OCI-LY1 (cell line): ENCODE results near the gene LRFN2.

Experiments used
- H2AFZ ChIP-seq: fragments of 200-600 bp; sonication (generic), shearing (Covaris generic); 2 replicates; pipeline ENCODE4 v1.6.0; 2014; ENCODE audit warnings: antibody characterized with exemption, mild to moderate bottlenecking, low read length
- H3F3A ChIP-seq: fragments of 200-600 bp; sonication (generic), shearing (Covaris generic); 2 replicates; pipeline ENCODE4 v1.6.0; 2014; ENCODE audit warnings: mild to moderate bottlenecking, antibody characterized with exemption, low read length, moderate library complexity; ENCODE audit not compliant: insufficient read depth
- H3K27ac ChIP-seq: fragments of 200-600 bp; sonication (generic); 2 replicates; pipeline ENCODE4 v1.5.1; 2014; ENCODE audit warnings: low read length, mixed run types, mild to moderate bottlenecking, low read depth; ENCODE audit not compliant: poor library complexity, severe bottlenecking
- H3K27me3 ChIP-seq: fragments of 200-600 bp; sonication (generic); 2 replicates; pipeline ENCODE4 v1.6.0; 2014; ENCODE audit warnings: antibody characterized with exemption, mild to moderate bottlenecking, low read length, moderate library complexity; ENCODE audit not compliant: insufficient read depth
- H3K36me3 ChIP-seq: fragments of 200-600 bp; sonication (generic); 2 replicates; pipeline ENCODE4 v1.6.1; 2014; ENCODE audit warnings: mild to moderate bottlenecking, antibody characterized with exemption, low read length, moderate library complexity, mixed read lengths; ENCODE audit not compliant: insufficient read depth
- H3K4me1 ChIP-seq: fragments of 200-600 bp; sonication (generic); 2 replicates; pipeline ENCODE4 v1.5.1; 2014; ENCODE audit warnings: mild to moderate bottlenecking, low read length, moderate library complexity; ENCODE audit not compliant: insufficient read depth, severe bottlenecking
- H3K4me2 ChIP-seq: fragments of 200-600 bp; sonication (generic), shearing (Covaris generic); 2 replicates; pipeline ENCODE4 v1.6.1; 2014; ENCODE audit warnings: low read length
- H3K4me3 ChIP-seq: fragments of 200-600 bp; sonication (generic); 2 replicates; pipeline ENCODE4 v1.5.1; 2014; ENCODE audit warnings: low read length, low read depth, mild to moderate bottlenecking, mixed read lengths; ENCODE audit not compliant: poor library complexity, severe bottlenecking
- H3K79me2 ChIP-seq: fragments of 200-600 bp; shearing (Covaris generic); 2 replicates; pipeline ENCODE4 v1.6.1; 2016; ENCODE audit warnings: mixed run types, low read length, mixed read lengths; ENCODE audit not compliant: insufficient read depth
- H3K9ac ChIP-seq: fragments of 200-600 bp; sonication (generic), shearing (Covaris generic); 2 replicates; pipeline ENCODE4 v1.6.1; 2014; ENCODE audit warnings: mild to moderate bottlenecking, low read length, mixed read lengths
- H3K9me2 ChIP-seq: fragments of 200-600 bp; sonication (generic), shearing (Covaris generic); 2 replicates; pipeline ENCODE4 v1.6.1; 2014; ENCODE audit warnings: low read depth, mild to moderate bottlenecking, low read length, mixed read lengths
- H3K9me3 ChIP-seq: fragments of 200-600 bp; shearing (Covaris generic); 2 replicates; pipeline ENCODE4 v1.6.1; 2014; ENCODE audit warnings: low read length, mixed read lengths
- H4K20me1 ChIP-seq: fragments of 200-600 bp; sonication (generic), shearing (Covaris generic); 2 replicates; pipeline ENCODE4 v1.6.0; 2016; ENCODE audit warnings: mild to moderate bottlenecking, low read length; ENCODE audit not compliant: insufficient read depth
- EZH2 ChIP-seq: fragments of 200-600 bp; sonication (generic), shearing (Covaris generic); IDR thresholded peaks from 2 replicates; pipeline ENCODE4 v1.8.0; 2017; ENCODE audit warnings: borderline replicate concordance, mixed run types, mild to moderate bottlenecking, antibody characterized with exemption, low read length, moderate library complexity, mixed read lengths
- TF ChIP-seq, protein P1 (sequence below): fragments of 200-600 bp; sonication (generic), shearing (Covaris generic); IDR thresholded peaks from 2 replicates; pipeline ENCODE4 v1.5.1; 2017; ENCODE audit warnings: mild to moderate bottlenecking, antibody characterized with exemption, low read length, moderate library complexity, mixed read lengths

The LRFN2 gene

DNA sequence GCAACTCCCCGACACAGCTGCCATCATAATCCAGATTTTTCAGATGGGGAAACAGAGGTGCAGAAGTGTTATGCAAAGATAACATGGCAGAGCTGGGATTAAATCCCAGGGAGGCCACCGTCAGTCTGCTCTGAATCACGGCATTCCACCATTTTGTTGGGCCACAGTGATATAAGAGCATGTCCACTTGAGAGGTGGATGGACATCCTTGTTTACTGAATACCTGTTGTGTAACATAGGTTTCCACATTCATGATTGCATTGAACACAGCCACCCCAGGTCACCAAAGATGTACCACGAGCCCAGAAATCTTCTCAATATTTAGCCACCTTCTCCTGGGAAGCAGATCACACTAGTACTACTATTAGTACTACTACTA, 191.5 kb downstream of the LRFN2 start:
- no peaks in the 10 kb centered on the region for H3K79me2 ChIP-seq
- no peak overlapping the region for H3K4me3 ChIP-seq
- no peaks in the 10 kb centered on the region for H3K36me3 ChIP-seq
- H2AFZ ChIP-seq = no peak overlapping the region
- no peaks in the 10 kb centered on the region for H3K9me3 ChIP-seq
- H4K20me1 ChIP-seq = no peaks in the 10 kb centered on the region
- no peaks in the 10 kb centered on the region for H3F3A ChIP-seq
- no peaks in the 10 kb centered on the region for H3K27me3 ChIP-seq
- H3K4me2 ChIP-seq = no peak overlapping the region
- no peak overlapping the region for H3K27ac ChIP-seq
- H3K9ac ChIP-seq = no peak overlapping the region
- no peaks in the 10 kb centered on the region for H3K9me2 ChIP-seq
- TF ChIP-seq, protein P1, sequence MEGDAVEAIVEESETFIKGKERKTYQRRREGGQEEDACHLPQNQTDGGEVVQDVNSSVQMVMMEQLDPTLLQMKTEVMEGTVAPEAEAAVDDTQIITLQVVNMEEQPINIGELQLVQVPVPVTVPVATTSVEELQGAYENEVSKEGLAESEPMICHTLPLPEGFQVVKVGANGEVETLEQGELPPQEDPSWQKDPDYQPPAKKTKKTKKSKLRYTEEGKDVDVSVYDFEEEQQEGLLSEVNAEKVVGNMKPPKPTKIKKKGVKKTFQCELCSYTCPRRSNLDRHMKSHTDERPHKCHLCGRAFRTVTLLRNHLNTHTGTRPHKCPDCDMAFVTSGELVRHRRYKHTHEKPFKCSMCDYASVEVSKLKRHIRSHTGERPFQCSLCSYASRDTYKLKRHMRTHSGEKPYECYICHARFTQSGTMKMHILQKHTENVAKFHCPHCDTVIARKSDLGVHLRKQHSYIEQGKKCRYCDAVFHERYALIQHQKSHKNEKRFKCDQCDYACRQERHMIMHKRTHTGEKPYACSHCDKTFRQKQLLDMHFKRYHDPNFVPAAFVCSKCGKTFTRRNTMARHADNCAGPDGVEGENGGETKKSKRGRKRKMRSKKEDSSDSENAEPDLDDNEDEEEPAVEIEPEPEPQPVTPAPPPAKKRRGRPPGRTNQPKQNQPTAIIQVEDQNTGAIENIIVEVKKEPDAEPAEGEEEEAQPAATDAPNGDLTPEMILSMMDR = no peak
- no peak for TF ChIP-seq EZH2
- no peaks in the 10 kb centered on the region for H3K4me1 ChIP-seq

DNA sequence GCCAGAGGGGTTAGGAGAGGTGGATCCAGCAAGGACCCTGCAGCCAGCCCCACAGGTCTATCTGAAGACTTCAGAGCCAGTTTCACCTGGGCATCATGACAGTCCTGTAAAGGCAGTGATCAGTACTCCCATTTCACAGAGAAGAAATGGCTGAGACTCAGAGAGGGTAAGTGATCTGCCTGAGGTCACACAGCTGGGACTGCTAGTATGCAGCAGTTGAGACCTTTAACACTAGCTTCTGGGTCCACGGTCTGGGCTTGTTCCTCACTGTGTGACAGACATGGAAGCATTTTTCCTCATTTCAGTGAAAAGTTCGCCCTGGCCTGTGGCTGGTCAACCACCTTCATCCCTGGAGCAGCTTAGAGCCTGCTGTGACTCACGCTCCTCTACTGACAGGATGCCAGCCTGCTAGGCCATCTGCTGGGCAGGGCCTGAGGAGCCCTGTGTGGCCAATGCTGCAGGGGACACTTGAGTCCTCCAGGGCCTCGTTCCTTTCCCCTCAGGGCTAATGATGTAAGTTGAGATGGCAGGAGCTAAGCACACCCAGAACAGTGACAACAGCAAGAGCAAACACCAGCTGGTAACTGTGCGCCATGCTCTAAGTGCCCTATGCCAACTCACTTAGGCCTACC, 192.0 kb downstream of the LRFN2 start:
- Histone ChIP-seq H3K4me3 (no peak overlapping the region), H3K27me3 (no peaks in the 10 kb centered on the region), H4K20me1 (no peaks in the 10 kb centered on the region), H3F3A (no peaks in the 10 kb centered on the region), H3K9me2 (no peaks in the 10 kb centered on the region), H2AFZ (no peak overlapping the region), H3K4me2 (no peak overlapping the region), H3K36me3 (no peaks in the 10 kb centered on the region), H3K9me3 (no peaks in the 10 kb centered on the region), H3K9ac (no peak overlapping the region), H3K79me2 (no peaks in the 10 kb centered on the region), H3K4me1 (no peaks in the 10 kb centered on the region), H3K27ac (no peak overlapping the region)
- TF ChIP-seq, protein P1 = no peak
- TF ChIP-seq EZH2 = no peak

GRCh38 chr6:40394381-40394780, 192.8 kb downstream of the LRFN2 start:
- Histone ChIP-seq H3K9ac (no peak overlapping the region), H3F3A (no peaks in the 10 kb centered on the region), H3K9me3 (no peaks in the 10 kb centered on the region), H3K4me1 (no peaks in the 10 kb centered on the region), H3K9me2 (no peaks in the 10 kb centered on the region), H3K4me2 (no peak overlapping the region), H3K27me3 (no peaks in the 10 kb centered on the region), H3K36me3 (no peaks in the 10 kb centered on the region), H3K27ac (no peak overlapping the region), H2AFZ (no peak overlapping the region), H3K4me3 (no peak overlapping the region), H3K79me2 (no peaks in the 10 kb centered on the region), H4K20me1 (no peaks in the 10 kb centered on the region)
- TF ChIP-seq EZH2 = no peak

- Histone ChIP-seq H3K36me3 (no peaks in the 10 kb centered on the region), H3K9ac (no peak overlapping the region), H3K4me2 (no peak overlapping the region), H3K4me1 (no peaks in the 10 kb centered on the region), H3K27ac (no peak overlapping the region), H4K20me1 (no peaks in the 10 kb centered on the region), H3K4me3 (no peak overlapping the region), H3K9me2 (no peaks in the 10 kb centered on the region), H2AFZ (no peak overlapping the region), H3F3A (no peaks in the 10 kb centered on the region), H3K79me2 (no peaks in the 10 kb centered on the region), H3K9me3 (no peaks in the 10 kb centered on the region), H3K27me3 (no peaks in the 10 kb centered on the region)
- no peak for TF ChIP-seq EZH2
- TF ChIP-seq, protein P1 = no peak
These were observed 193.5 kb downstream of the LRFN2 start for GRCh38 chr6:40393641-40394040.
